ENCODE measurements around the gene CYP2S1.

Gene CYP2S1

DNA sequence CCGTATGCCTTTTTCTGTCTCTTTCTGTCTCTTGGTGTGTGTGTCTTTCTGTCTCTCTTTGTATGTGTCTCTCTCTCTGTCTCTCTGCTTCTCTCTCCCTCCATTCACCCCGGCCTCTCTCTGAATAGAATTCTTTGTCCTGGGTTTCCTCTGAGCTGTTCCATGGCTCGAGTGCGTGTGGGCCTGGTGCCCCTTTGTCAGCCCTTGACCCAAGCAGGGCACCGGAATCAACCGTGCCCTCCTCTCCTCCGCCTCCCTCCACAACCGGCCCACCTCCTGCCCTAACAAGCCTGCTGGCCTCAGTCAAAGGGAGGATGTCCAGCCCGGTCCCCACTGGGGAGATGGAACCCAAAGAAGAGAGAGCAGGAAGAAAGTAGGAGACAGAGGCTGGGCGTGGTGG is 29.2 kb downstream of the CYP2S1 start:
- TF ChIP-seq, protein P1, sequence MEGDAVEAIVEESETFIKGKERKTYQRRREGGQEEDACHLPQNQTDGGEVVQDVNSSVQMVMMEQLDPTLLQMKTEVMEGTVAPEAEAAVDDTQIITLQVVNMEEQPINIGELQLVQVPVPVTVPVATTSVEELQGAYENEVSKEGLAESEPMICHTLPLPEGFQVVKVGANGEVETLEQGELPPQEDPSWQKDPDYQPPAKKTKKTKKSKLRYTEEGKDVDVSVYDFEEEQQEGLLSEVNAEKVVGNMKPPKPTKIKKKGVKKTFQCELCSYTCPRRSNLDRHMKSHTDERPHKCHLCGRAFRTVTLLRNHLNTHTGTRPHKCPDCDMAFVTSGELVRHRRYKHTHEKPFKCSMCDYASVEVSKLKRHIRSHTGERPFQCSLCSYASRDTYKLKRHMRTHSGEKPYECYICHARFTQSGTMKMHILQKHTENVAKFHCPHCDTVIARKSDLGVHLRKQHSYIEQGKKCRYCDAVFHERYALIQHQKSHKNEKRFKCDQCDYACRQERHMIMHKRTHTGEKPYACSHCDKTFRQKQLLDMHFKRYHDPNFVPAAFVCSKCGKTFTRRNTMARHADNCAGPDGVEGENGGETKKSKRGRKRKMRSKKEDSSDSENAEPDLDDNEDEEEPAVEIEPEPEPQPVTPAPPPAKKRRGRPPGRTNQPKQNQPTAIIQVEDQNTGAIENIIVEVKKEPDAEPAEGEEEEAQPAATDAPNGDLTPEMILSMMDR (IDR thresholded peaks at IDR 0.05; ENCODE audit: control insufficient read depth, extremely low read depth, insufficient read depth), result no peak
- no peak overlapping the region for H3K4me3 ChIP-seq (ENCODE audit: low read depth, low read length)
- no peak for DNase-seq (ENCODE audit: low read depth)

DNA sequence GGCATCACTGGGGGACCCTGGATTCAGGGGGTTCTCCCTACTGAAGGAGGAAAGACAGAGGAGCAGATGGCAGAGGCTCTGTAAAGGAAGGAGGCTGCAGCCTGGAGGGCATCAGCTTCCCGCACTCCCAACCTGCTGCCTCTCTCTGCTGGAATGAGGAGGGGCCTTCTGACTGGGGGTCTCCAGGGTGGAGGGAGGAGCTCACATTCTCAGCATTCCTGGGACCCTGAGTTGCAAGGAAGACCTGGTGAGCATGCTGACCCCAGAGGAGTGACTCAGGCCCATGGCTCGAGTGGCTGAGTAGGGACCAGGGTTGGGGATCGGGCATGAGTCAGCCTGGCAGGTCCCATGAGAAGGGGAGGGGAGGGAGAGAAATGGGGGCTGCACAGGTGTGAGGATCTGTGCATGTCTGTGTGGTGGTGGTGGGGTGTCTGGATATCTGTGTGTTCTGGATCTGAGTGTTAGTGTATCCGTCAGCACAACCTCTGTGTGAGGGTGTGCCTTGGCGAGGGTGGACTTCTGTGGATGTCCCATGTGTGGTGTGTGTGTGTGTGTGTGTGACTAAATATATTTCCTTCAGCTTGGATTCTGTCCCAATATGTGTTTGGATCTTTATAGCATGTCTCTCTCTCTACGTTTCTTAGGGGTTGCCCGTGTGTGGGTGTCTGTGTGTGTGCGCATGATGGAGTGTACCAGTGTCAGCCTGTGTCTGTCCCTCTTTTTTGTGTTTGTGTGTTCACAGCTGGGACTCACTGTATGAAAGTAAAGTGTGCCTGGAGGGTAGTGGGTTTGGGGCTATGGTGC is 30.6 kb downstream of the CYP2S1 start:
- DNase-seq (ENCODE audit: low read depth), result no peak
- no peak overlapping the region for H3K4me3 ChIP-seq (ENCODE audit: low read depth, low read length)
- TF ChIP-seq, protein P1 (IDR thresholded peaks at IDR 0.05; ENCODE audit: control insufficient read depth, extremely low read depth, insufficient read depth), result no peak

DNA sequence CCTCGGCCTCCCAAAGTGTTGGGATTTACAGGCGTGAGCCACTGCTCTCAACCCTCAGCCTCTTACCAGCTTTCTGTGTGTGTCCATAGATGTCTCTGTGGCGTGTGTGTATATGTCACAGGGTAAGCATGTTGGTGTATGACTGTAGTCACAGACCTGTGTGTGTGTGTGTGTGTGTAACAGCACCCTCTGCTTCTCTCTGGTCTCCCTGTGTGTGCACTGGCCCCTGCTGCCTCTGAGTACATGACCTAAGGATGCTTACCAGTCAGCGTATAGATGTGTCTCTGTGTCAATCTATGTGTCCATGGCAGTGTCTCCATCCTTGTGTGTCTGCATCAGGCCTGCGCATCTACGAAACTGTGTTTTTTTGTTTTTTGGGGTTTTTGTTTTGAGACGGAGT is 31.6 kb downstream of the CYP2S1 start:
- H3K4me3 ChIP-seq (ENCODE audit: low read depth, low read length), result no peak overlapping the region
- TF ChIP-seq, protein P1 (IDR thresholded peaks at IDR 0.05; ENCODE audit: control insufficient read depth, extremely low read depth, insufficient read depth), result no peak
- DNase-seq (ENCODE audit: low read depth), result no peak

DNA sequence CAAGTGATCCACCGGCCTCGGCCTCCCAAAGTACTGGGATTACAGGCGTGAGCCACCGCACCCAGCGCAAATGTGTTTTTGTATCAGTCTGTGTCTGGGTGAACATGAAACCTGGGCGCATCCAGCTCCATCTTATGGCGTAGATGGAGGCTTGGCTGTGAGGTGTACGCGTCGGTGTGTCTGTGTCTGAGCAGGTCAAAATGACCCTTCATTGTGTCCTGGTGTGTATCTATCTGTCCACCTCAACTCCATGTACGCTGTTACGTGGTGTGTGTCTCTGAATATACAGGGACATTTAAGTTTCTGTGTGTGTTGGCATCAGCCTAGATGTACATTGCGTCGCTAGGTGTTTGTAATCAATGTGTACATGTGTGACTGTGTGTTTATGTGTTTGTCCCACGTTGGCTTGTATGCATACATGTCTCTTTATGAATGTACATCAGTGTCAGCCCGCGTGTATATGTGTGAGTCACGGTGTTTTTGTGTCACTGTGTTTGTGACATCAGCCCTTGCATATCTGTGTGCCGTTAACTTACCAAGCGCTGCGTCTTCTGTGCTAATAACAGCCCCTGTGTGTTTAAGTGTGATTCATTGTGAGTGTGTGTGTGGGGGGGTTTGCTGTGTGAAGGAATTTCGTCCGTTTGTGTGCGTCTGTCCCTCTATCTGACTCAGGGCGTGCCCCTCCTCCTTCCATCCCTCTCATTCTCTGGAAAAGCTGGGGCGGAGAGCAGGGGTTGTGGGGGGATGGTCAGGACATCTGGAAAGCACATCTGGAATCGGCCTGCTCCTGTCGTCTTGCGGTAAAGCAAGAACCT is 32.4 kb downstream of the CYP2S1 start:
- TF ChIP-seq, protein P1 (IDR thresholded peaks at IDR 0.05; ENCODE audit: control insufficient read depth, extremely low read depth, insufficient read depth), result no peak
- DNase-seq (ENCODE audit: low read depth), result no peak
- no peak overlapping the region for H3K4me3 ChIP-seq (ENCODE audit: low read depth, low read length)

DNA sequence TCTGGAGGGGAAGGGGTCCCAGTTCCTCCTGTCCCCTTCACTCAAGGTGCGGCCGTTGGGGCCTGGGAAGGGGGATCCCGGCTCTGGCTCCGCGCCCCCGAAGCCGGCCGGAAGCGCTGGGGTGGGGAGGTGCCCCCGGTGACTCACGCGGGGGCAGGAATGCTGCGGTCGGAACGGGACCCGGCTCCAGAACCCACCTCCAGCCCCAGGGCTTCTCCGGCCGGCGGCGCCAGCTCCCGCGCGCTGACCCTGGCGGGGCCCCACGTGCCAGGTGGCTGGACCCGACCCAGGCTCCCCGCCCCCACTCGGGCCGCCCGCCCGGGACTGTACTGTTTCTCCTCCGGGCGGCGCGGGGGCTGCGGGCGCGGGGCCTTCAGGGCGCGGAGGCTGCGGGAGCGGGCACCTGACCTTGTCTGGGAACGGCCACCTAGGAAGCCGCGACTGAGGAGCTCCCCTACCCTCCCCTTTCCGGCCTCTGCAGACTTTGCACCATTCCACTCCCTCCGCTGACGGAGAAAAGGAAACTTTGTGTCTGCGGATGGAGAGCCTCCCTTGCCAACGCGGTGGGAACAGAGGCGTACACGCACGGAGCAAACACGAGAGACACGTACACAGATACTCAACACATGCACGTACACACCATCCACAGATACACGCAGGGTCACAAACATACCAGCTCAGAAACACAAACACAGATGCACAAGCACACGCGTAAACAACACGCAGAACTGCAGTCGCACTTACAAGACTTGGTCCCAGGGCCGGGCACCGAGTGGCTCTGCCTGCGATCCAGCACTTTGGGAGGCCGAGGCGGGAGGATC is 33.2 kb downstream of the CYP2S1 start:
- H3K4me3 ChIP-seq (ENCODE audit: low read depth, low read length), result no peak overlapping the region
- DNase-seq (ENCODE audit: low read depth), result no peak
- TF ChIP-seq, protein P1 (IDR thresholded peaks at IDR 0.05; ENCODE audit: control insufficient read depth, extremely low read depth, insufficient read depth), result no peak

DNA sequence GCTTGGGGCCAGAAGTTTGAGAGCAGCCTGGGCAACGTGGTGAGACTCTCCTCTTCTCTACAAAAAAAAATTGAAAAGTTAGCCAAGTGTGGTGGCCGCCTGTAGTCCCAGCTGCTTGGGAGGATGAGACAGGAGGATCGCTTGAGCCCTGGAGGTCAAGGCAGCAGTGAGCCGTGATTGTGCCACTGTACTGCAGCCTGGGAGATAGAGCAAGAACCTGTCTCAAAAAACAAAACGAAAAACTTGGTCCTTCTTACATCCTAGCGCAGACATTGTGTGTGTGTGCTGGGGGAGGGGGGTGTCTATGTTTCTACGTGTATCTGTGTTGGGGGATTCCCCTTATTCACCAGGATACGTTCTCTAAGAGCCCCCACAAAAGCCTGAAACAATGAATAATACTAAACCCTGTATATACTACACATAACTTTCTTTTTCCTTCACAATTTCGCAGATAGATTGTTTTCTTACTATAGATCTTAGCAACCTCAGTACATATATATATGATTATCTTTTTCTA is 33.9 kb downstream of the CYP2S1 start:
- DNase-seq (ENCODE audit: low read depth), result no peak
- TF ChIP-seq, protein P1 (IDR thresholded peaks at IDR 0.05; ENCODE audit: control insufficient read depth, extremely low read depth, insufficient read depth), result no peak
- no peak overlapping the region for H3K4me3 ChIP-seq (ENCODE audit: low read depth, low read length)
